GM21526 (cell line): ENCODE data around the gene LYZL1.
"Not testable (repeated sequence)": the region's sequence is repeated elsewhere in the genome, so short reads cannot be mapped to it uniquely, and the experiment has no call there.

Source experiments
- ATAC-seq: cut with Tn5 transposase; IDR thresholded peaks from one replicate; pipeline ENCODE4 v1.9.1; 2021; ENCODE audit warnings: moderate library complexity; ENCODE audit not compliant: unreplicated experiment, low FRiP score

LYZL1 gene

DNA sequence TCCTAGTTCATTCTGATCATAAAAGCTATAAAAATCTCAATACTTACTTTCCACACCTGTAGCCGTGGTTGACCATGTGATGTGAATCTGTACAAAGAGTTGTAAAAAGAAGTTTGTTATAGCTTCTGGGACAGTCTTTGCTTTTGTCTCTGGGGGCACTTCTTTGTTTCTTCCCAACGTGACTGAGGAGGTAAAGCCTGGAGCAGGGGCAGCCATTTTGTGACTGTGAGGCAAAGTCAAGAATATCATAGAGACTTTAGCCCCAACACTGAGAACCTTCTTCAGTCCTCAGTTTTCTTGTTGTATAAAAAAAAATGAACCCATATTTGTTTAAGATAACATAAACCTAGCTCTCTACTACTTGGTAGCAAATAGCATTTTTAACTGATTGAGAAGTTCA is 29.4 kb upstream of the LYZL1 start:
- no peak for ATAC-seq

DNA sequence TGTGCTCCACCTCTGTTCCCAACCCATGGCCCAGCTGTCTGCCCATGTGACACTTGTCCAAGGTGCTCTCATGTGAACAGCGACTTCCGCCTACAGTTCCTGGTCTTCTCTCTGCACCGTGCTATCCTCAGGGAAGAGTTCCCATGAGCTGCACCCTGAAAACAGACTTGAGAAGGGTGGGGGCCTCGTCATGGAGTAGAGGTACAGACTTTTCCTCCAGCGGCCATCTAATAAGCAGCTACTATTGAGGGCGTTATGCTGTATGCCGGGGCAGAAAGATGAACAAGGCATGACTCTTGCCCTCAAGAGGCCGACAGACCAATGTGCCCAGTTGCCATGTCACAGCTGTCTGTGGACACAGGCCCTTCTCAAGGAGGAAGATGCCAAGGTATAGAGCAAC is 25.4 kb upstream of the LYZL1 start:
- ATAC-seq, result no peak

DNA sequence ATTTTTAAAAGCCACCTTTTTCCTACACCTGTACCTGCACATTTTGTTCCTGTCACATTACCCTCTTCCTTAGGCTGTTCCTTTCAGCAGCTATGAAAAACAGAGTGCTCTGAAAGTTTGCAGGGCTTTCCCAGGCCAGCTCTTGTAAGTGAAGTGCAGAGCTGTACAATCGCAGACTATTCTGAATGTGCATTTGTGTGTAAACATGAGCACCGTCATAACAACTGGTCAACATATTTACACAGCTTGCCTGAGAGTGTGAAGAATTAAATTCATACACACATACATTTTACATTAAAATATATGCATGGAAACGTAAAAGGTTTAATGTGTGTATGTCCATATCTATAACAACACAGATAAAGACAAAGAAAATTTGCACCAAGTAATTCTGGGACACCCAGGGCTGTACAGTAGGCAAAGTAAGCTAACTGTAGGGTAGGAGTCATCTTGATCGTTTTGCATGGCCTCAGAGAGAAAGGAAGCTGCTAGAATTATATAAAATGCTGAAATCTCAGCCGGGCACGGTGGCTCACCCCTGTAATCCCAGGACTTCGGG is 23.6 kb upstream of the LYZL1 start:
- no peak for ATAC-seq

DNA sequence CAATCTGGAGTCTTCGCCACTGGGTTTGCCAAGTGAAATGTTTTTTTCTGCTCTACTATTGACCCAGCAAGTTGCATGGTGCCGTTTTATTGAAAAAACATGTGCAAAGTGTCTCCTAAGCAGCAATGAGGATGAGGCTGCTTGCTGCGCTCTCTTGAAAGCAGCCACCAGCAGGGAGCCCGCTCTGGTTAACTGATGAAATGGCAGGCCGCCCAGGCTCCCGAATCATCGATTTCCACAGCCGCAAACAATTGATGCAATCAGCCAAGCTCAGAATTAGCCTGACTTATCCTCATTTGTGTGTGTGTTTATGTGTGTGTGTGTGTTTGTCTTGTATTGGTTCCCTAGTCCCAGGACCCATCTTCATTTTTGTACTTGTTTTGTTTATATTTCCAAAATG is 22.2 kb upstream of the LYZL1 start:
- no peak for ATAC-seq

DNA sequence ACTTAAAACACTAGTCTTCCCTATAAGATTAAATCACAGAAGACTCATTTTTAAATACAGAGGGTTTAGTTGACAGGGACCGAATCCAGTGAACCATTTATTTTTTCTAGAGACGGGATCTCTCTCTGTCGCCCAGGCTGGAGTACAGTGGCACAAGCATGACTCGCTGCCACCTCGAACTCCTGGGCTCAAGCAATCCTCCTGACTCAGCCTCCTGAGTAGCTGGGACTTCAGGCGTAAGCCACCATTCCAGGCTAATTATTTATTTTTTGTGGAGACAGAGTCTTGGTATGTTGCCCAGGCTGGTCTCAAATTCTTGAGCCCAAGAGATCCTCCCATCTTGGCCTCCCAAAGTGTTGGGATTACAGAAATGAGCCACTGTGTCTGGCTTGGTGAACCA is 20.9 kb upstream of the LYZL1 start:
- ATAC-seq, result no peak

DNA sequence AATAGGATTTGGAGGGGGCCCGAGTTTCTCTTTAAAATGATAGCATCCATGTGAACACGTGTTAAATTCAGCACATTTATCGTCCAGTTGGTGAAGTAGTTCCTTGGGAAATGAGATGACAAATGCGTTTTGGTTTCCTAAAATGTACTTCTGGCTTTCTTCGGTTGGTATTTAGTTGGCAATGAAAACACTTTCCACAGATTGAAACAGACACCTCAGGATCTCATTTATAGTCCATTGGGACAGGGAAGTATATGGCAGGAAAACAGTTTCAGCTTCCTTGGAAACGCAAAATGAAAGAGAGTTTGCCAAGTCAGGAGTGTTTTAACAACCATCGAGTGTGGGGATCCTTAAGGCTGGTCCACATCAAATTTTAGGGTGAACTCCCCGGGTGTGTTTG is 19.4 kb upstream of the LYZL1 start:
- no peak for ATAC-seq

DNA sequence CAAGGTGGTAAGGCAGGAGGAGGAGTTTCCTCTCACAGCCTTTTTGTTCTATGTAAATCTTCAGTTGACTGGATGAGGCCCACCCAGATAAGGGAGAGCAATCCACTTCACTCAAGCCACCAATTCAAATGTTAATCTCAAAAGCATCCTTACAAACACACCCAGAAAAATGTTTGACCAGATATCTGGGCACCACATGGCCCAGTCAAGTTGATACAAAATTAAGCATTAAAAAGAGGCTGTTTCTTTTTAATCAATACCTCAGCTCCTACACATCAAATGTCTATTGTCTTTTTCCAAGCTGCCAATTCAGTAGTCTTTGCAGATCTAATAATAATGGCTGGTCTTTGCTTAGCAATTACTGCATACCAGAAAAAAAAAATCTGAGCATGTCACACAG is 18.0 kb upstream of the LYZL1 start:
- ATAC-seq, result no peak

DNA sequence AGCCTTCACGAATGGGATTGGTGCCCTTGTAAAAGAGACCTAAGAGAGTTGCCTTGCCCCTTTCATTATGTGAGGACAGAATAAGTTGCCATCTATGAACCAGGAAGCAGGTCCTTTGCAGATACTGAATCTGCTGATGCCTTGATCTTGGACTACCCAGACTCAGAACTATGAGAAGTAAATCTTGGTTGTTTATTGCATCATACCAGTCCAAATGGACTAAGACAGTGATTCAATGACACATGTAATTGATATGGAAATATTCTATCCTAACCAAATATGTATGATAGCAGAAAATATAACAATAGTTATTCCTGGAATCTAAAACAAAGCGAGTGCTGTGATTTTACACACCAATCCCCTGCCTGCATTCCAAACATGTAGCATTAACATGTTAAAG is 17.0 kb upstream of the LYZL1 start:
- ATAC-seq, result no peak

DNA sequence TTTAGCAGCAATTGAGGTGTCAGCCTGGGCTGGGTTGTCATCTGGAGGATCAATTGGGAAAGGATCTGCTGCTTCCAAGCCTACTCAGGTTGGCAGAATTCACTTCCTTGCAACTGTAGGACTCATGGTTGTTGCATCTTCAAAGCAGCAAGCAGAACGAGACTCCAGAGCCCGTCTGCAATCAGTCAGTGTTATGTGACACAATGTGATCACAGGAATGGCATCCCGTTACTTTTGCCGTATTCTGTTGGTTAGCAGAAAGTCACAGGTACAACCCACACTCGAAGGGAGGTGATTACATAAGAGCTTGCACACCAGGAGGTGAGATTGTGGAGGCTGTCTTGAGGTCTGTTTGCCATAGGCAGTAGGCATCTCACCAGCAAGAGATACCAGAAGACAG is 15.4 kb upstream of the LYZL1 start:
- ATAC-seq, result no peak

DNA sequence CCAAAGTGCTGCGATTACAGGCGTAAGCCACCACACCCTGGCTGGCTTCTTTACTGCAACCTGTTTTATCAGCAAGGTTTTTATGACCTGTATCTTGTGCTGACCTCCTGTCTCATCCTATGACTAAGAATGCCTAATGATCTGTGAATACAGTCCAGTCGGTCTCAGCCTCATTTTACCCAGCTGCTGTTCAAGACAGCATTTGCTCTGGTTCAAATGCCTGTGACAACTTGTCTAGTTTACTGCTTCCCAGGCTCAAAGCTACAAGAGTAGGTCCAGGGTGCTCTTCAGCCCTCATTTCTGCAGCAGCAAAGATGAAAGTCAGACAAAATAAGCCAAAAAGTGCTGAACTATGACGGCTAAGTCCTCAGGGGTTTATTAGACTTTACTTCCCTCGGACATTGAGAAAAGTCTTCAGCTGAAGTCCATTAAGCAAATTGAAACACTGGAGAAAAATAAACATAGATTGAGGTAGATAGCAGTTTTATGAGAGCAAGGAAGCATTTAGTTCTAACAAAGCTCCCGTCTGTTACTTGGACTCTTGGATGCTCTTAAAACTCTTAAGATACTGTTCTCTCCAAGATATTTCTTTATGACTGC is 12.5 kb upstream of the LYZL1 start:
- ATAC-seq, result no peak

DNA sequence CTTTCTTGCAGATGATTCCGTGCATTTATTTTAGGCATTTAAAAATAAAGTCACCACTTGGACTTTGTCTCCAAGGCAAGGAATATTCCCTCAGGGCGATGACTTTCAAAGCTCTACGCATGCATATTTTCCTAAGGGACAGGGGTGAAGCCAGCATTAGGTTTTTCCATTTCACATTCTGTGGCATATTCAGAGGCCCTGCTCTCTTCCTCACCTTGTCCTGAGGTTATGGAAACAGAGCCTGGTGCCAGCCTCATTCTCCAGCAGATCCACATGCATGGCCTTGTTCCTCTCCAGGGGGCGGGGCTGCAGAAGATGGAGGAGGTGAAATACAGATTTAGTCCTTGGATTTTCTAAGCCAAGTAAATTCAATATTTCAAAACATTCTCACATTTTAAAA is 11.6 kb upstream of the LYZL1 start:
- ATAC-seq, result no peak

DNA sequence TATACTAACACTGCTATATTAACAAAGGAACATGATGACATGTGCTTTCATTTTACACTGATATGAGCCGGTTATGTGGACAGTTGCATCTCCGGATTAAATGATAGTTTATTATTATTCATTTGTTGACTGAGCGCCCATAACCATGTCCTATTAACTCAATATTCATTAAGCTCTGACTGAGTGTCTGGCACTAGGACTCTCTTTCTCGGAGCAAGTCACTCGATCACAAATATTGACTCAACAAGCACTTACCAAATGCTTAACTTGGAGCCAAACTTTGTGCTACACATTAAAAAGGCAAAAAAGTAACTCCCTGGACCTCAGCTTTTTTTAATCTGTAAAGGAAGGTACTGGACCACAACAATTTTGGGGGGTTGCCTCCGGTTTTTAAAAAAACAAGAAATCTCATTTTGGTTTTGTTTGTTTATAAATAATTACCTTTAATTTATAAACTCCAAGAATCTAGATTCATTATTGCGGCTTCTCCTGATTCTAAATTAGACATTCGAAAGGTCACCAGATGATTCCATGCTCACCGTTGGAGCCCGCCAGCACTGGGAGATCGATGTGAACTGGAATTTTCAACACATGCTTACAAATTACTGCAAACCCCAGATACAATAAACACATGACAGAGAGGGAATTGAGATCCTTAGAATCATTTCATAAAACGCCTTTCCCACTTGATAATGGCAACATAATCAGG is 8.9 kb upstream of the LYZL1 start:
- ATAC-seq, result no peak

DNA sequence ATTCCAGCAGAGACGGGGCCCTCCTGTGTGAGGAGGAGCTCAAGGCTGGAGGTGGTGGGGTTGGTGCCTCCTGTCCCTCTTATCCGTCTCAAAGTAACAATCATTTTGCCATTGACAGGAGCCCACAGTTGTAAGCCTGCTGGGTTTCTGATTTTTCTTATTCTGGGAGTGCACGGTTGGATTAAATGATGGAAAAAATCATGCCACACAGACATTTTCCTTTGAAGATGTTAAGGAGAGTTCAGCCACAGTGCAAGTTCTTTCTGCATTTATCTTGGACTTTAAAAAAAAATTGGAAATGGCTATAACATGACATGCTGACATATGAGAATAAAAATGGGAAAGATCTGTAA is 8.4 kb upstream of the LYZL1 start:
- ATAC-seq, result no peak

DNA sequence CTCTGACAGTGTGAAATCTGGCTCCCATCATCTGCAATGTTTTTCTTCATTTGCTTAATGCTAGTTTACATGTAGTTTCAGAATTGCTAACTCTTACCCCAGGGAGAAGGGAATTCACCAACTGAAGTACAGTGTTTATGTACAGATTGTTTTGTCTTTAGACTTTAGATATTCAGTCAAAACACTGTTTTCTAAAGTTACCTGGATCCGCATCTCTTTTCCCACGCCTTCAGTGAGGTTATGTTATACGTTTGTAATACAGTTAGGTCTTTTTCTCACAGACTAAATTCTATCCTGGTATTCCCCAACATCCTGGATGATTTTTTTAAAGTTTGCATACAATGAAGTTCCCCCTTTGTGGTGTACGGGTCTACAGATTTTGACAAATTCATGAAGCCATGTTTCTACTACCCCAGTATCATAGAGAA is 3.2 kb upstream of the LYZL1 start:
- ATAC-seq, result peak; percentile 92

DNA sequence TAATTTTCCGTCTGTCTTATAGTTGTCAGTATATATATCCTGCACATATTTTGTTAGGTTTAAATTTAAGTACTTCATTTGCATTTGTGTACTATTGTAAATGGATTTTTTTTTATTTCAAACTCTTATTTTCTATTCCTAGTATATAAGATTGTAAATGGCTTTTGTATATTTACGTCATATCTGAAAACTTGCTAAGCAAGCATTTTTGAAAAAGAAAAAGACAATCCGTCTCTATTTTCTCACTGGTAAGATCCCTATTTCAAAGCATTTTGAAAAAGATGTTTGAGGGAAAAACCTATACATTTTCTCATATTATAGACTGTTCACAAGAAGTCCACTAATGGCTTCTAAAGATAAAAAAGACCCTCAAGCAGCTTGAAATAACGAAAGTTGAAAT is 1.2 kb upstream of the LYZL1 start:
- ATAC-seq, result no peak

DNA sequence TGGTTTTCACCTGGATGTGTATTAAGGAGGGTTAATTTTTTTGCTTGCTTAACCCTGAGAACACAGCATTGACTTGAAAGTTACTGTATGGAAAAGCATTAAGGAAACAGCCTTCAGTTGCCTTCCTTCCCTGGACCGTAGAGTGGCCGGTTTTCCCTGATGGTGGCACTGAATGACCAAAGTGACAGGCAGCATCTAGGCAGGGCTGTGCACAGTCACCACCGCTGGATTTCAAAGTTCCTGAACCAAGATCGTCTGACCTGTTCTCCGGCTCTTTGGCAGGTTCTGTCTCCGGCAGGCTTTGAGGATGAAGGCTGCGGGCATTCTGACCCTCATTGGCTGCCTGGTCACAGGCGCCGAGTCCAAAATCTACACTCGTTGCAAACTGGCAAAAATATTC is 2.7 kb downstream of the LYZL1 start:
- ATAC-seq, result not testable (repeated sequence)

DNA sequence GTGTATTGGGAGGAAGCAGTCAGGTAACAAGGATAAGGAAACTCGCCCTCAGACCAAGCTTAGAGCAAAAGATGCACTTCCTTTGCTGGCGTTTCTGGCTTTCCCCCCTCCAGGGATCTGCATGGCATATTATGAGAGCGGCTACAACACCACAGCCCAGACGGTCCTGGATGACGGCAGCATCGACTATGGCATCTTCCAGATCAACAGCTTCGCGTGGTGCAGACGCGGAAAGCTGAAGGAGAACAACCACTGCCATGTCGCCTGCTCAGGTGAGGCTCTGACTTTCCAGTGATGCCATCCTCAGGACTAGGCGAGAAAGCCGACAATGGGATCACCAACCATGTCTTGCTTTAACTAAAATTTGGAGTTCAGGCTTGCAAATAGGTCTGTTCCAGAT is 3.5 kb downstream of the LYZL1 start:
- ATAC-seq, result not testable (repeated sequence)

DNA sequence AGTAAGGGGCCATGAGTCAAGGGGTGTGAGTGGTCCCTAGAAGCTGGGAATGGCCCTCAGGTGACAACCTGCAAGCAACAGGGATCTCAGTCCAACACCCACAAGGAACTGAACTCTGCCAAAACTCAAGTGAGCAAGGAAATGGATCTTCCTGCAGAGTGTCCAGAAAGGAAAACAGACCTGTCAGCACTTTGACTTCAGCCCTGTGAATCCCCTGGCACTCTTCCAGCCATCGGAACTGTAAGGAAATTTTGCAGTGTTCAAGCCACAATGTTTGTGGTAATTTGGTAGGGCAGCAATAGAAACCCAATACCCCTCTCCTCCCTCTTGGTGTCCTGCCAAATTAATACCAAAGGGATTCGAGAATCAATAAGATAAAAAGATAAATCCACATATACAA is 6.9 kb downstream of the LYZL1 start:
- ATAC-seq, result no peak

DNA sequence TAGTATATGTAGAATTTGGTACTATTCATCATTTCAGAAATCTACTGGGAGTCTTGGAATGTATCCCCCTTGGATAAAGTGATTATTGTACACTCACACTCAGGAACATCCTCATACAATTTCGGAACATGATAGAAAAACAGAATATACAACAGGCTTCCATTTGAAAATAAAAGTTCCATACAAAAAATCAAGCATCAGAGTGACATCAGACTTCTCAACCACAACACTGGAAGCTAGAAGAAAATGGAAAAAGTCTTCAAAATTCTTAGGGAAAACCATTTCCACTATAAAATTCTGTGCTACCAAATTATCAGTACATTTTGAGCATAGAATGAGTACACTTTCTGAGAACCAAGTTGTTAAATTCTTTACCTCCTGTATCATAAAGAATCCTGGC is 8.8 kb downstream of the LYZL1 start:
- no peak for ATAC-seq

DNA sequence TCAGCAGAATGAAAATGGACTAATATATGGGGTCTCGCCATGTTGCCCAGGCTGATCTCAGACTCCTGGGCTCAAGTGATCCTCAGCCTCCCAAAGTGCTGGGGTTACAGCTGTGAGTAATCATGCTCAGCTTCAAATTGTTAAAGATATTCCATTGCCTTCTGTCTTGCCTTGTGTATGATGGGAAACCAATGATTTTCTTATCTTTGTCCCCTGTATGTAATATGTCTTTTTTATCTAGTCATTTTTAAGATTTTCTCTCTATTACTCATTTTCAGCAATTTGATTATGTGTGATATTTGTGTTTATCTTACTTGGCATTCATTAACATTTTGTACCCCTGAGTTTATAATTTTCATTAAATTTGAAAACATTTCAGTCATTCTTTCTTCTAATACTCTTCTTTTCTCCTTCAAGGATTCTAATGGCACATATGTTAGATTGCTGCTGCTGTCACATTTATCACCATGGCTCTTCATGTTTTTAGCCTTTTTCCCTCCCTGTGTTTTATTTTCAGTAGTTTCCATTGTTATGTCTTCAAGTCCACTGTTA is 12.6 kb downstream of the LYZL1 start:
- ATAC-seq, result no peak

DNA sequence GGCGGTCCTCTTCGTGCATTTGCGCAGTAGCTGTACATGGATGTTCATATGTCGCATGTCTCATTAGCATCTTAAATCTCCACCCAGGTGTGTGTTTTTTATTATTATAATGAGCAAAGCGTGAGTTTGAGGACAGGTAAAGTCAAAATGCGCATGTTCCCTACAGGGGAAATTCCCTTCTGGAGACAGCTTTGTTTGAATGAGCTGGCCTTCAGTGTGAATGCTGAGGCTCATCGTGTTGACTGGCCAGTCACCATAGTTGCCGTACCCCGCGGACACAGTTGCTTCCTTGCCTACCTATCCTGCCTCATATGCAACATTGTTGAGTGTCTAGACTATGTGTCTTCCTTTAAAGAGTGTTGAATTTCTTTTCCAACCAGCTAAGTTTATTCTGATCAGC is 13.6 kb downstream of the LYZL1 start:
- ATAC-seq, result no peak
